HL-60 (cell line): ENCODE results near the gene IMPA2.

Experiments used
- CTCF ChIP-seq: IDR thresholded peaks from one replicate; pipeline ENCODE4 v1.5.1; 2011; ENCODE audit warnings: low read length, control low read depth, inconsistent platforms; ENCODE audit not compliant: insufficient read depth
- GABPA ChIP-seq: IDR thresholded peaks from 2 replicates; pipeline ENCODE4 v1.6.1; 2012; ENCODE audit warnings: low read depth
- POLR2AphosphoS5 ChIP-seq: IDR thresholded peaks from 2 replicates; pipeline ENCODE4 v1.6.1; 2012; ENCODE audit warnings: low read depth
- TF ChIP-seq, protein P1 (sequence below): IDR thresholded peaks from 2 replicates; pipeline ENCODE4 v1.6.1; 2012; ENCODE audit warnings: low read depth; ENCODE audit not compliant: insufficient replicate concordance

GRCh38 chr18:12018861-12019260 lies 37.6 kb downstream of the IMPA2 start:
- no peak for TF ChIP-seq CTCF
- TF ChIP-seq, protein P1, sequence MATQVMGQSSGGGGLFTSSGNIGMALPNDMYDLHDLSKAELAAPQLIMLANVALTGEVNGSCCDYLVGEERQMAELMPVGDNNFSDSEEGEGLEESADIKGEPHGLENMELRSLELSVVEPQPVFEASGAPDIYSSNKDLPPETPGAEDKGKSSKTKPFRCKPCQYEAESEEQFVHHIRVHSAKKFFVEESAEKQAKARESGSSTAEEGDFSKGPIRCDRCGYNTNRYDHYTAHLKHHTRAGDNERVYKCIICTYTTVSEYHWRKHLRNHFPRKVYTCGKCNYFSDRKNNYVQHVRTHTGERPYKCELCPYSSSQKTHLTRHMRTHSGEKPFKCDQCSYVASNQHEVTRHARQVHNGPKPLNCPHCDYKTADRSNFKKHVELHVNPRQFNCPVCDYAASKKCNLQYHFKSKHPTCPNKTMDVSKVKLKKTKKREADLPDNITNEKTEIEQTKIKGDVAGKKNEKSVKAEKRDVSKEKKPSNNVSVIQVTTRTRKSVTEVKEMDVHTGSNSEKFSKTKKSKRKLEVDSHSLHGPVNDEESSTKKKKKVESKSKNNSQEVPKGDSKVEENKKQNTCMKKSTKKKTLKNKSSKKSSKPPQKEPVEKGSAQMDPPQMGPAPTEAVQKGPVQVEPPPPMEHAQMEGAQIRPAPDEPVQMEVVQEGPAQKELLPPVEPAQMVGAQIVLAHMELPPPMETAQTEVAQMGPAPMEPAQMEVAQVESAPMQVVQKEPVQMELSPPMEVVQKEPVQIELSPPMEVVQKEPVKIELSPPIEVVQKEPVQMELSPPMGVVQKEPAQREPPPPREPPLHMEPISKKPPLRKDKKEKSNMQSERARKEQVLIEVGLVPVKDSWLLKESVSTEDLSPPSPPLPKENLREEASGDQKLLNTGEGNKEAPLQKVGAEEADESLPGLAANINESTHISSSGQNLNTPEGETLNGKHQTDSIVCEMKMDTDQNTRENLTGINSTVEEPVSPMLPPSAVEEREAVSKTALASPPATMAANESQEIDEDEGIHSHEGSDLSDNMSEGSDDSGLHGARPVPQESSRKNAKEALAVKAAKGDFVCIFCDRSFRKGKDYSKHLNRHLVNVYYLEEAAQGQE, result no peak
- no peak for TF ChIP-seq GABPA
- no peak for TF ChIP-seq POLR2AphosphoS5
